Left lung (tissue), 14 donors: ENCODE measurements around the gene OR56B4. TPM values are rescaled to one million over a fixed set of nuclear protein-coding genes. Genes with fewer than 3 reads are reported as not detected.
"Not testable (repeated sequence)": the region's sequence is repeated elsewhere in the genome, so short reads cannot be mapped to it uniquely, and the experiment has no call there.

Experiments
- ATAC-seq: fragments of 200-7000 bp; cut with Tn5 transposase; one replicate; pipeline ENCODE4 v1.9.1; 2020; ENCODE audit warnings: moderate library complexity
- DNase-seq, 4 donors: peaks; one replicate each; pipeline ENCODE4 v3.0.0-alpha.2; 2013 to 2020
- H3K27ac ChIP-seq, 2 donors: fragments of 200-600 bp; sonication (generic) in 1 of 2; one replicate each; pipeline versions ENCODE4 v1.5.0 to v1.8.0; 2020 to 2021
- H3K27me3 ChIP-seq, 2 donors: fragments of 200-600 bp; sonication (generic) in 1 of 2; one replicate each; pipeline versions ENCODE4 v1.5.0 to v1.8.0; 2020 to 2021
- H3K36me3 ChIP-seq, 2 donors: fragments of 200-600 bp; sonication (generic) in 1 of 2; one replicate each; pipeline versions ENCODE4 v1.5.0 to v1.8.0; 2020 to 2021
- H3K4me1 ChIP-seq, 2 donors: fragments of 200-600 bp; one replicate each; pipeline ENCODE4 v1.8.0; 2021
- H3K4me3 ChIP-seq, 2 donors: fragments of 200-600 bp; sonication (generic) in 1 of 2; one replicate each; pipeline versions ENCODE4 v1.5.0 to v1.8.0; 2020 to 2021; ENCODE audit warnings: mild to moderate bottlenecking in 1 of 2
- H3K9me3 ChIP-seq, 2 donors: fragments of 200-600 bp; sonication (generic) in 1 of 2; one replicate each; pipeline versions ENCODE4 v1.5.0 to v1.8.0; 2020 to 2021
- intact Hi-C, 2 donors: fragments of 100-400 bp; cut with DNase I; formaldehyde crosslinking; loops; one replicate each; pipeline versions ENCODE4 v1.11.2 to v1.14.2; 2022
- long read RNA-seq, 12 donors: library from polyadenylated mRNA in 2 of 12; unstranded in 2 of 12; transcript quantifications; one replicate each; pipeline ENCODE4 v2.0.0 and lab custom pipeline, GENCODE V29; 2019 to 2026
- polyA plus RNA-seq, 6 donors: library from polyadenylated mRNA; unstranded; fragments of 120-200 nt; gene quantifications; one replicate each; pipeline ENCODE4 v1.2.1, GENCODE V29; 2013; ENCODE audit not compliant: insufficient read length in 6 of 6
- total RNA-seq, 2 donors: library from RNA; stranded (reverse); fragmentation: NEBNext Ultra II Directional; extraction: Animal tissue kit (Norgen Biotek cat#: 25700); gene quantifications; one replicate each; pipeline ENCODE4 v1.2.1, GENCODE V29; 2021
- TF ChIP-seq, protein P1 (sequence below), 2 donors: fragments of 200-600 bp; sonication (generic) in 1 of 2; IDR thresholded peaks; one replicate each; pipeline versions ENCODE4 v1.5.0 to v1.8.0; 2021; ENCODE audit warnings: antibody characterized with exemption in 2 of 2
- donor health status: DM: no; HTN: yes; CAD: no.
- donor health status: DM: no; HTN: no; CAD: no.

Gene OR56B4, protein sequence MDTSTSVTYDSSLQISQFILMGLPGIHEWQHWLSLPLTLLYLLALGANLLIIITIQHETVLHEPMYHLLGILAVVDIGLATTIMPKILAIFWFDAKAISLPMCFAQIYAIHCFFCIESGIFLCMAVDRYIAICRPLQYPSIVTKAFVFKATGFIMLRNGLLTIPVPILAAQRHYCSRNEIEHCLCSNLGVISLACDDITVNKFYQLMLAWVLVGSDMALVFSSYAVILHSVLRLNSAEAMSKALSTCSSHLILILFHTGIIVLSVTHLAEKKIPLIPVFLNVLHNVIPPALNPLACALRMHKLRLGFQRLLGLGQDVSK
- total RNA-seq = not detected
- polyA plus RNA-seq = under 1 TPM in 4 of 6 donors, not detected in 2; 0.13 to 0.20 (median 0.18) TPM
- long read RNA-seq, donor 1 = 0 reads
- long read RNA-seq, donor 2 = 0 reads
- long read RNA-seq, donor 3 = 0 reads
- long read RNA-seq, donor 4 = 0 reads
- long read RNA-seq, donor 5 = 0 reads
- long read RNA-seq, donor 6 = 0 reads
- long read RNA-seq, donor 7 = 0 reads
- long read RNA-seq, donor 8 = 0 reads
- long read RNA-seq, donor 9 = 0 reads
- long read RNA-seq, donor 10 = 0 reads
- long read RNA-seq, donor 11 = 0 reads
- long read RNA-seq, donor 12 = 0 reads

DNA sequence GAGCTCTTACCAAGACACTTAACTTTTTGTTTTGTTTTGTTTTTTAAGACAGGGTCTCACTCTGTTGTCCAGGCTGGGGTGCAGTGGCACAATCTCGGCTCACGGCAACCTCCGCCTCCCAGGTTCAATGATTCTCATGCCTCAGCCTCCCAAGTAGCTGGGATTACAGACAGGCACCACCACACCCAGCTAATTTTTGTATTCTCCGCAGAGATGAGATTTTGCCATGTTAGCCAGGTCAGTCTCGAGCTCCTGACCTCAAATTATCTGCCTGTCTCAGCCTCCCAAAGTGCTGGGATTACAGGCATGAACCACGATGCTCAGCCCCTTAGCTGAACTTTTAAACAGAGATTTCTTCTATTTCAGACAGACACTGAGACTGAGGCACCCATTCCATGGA is at the start of gene OR56B4:
TSS of gene OR56B4 (plus strand) at position 301 of the 400 bp plus-strand sequence. CDS start at position 396, 95 bp downstream.
- ATAC-seq, H3K4me1 ChIP-seq, H3K4me3 ChIP-seq, DNase-seq, intact Hi-C loops, H3K36me3 ChIP-seq, H3K27ac ChIP-seq, H3K27me3 ChIP-seq, H3K9me3 ChIP-seq: not testable (repeated sequence)

DNA sequence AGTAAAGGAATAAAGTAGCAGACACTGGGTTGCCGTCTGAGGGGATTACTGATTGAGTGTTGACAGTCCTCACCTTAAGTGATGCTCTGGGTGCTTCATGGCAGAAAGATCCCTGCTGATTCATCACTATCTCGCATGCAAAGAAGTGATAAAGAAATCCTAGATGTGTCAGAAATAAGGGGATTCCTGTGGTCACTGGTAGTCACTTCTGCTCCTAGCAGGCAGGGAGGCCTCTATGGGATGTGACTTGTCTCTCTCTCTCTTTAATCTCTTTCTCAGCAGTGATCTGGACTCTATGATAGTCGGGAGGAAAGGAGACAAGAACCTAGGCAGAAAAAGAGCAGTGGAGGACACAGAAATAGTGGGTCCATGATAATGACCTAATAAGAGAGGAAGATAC is 46.0 kb upstream of the OR56B4 start:
- H3K27ac ChIP-seq = no peak overlapping the region
- H3K9me3 ChIP-seq = no peaks in the 10 kb centered on the region
- no peak for DNase-seq
- ATAC-seq = no peak
- no peaks in the 10 kb centered on the region for H3K4me1 ChIP-seq
- H3K36me3 ChIP-seq = no peaks in the 10 kb centered on the region
- TF ChIP-seq, protein P1, sequence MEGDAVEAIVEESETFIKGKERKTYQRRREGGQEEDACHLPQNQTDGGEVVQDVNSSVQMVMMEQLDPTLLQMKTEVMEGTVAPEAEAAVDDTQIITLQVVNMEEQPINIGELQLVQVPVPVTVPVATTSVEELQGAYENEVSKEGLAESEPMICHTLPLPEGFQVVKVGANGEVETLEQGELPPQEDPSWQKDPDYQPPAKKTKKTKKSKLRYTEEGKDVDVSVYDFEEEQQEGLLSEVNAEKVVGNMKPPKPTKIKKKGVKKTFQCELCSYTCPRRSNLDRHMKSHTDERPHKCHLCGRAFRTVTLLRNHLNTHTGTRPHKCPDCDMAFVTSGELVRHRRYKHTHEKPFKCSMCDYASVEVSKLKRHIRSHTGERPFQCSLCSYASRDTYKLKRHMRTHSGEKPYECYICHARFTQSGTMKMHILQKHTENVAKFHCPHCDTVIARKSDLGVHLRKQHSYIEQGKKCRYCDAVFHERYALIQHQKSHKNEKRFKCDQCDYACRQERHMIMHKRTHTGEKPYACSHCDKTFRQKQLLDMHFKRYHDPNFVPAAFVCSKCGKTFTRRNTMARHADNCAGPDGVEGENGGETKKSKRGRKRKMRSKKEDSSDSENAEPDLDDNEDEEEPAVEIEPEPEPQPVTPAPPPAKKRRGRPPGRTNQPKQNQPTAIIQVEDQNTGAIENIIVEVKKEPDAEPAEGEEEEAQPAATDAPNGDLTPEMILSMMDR (IDR thresholded peaks at IDR 0.05) = no peak
- intact Hi-C loops = no loop called here
- H3K4me3 ChIP-seq = no peak overlapping the region
- no peaks in the 10 kb centered on the region for H3K27me3 ChIP-seq

DNA sequence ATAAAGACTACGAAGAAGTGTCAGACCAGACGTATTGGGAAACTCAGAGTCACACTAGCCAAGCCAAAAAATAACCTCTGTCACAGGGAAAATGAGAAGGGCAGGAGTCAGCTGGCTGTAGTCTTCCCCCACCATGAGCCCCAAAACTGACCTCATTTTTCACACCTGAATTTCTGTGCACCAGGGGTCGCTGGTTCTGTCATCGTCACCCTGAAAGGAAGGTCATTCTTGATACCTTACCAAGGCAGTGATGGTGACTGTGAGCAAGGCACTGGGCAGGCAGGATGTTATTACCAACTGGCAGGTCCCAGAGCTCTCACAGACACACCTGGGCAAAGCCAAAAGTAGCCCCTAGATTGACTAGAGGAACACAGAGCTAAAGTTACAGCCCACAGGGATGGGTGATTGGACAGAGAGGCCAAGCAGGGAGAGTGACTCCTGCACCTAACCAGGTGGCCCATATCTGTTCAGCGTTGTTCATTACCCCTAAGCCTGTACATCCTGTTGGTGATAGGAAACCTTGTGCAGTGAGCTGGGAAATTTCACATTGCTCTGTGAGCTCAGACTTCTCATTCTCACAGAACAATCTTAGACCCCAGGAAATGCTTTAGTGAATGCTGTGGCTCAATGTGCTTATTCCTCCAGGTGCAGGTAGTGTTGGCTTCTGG is 44.7 kb upstream of the OR56B4 start:
- intact Hi-C loops = no loop called here
- ATAC-seq (no peak), DNase-seq (no peak)
- Histone ChIP-seq H3K27ac (no peak overlapping the region), H3K9me3 (no peaks in the 10 kb centered on the region), H3K36me3 (no peaks in the 10 kb centered on the region), H3K4me1 (no peaks in the 10 kb centered on the region), H3K27me3 (no peaks in the 10 kb centered on the region), H3K4me3 (no peak overlapping the region)
- TF ChIP-seq, protein P1 (IDR thresholded peaks at IDR 0.05) = no peak

DNA sequence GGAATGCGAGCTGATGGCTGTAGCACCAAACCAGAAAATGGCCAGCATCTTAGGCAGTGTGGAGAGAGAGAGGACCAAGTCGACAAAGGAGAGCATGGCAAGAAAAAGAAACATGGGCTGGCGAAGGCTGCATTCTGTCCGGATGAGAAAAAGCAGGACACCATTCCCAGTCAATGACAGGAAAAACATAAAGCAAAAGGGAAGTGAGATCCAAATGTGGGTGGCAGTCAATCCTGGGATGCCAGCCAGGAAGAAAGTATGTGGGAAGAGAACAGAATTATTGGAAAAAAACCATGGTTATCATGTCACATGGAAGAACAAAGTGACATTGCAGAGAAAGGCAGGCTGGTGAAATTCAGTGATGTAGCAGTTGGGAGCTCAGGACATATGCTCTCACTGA is 40.0 kb upstream of the OR56B4 start:
- H3K27me3 ChIP-seq = no peaks in the 10 kb centered on the region
- H3K27ac ChIP-seq = no peak overlapping the region
- no peaks in the 10 kb centered on the region for H3K36me3 ChIP-seq
- H3K9me3 ChIP-seq = no peaks in the 10 kb centered on the region
- ATAC-seq (no peak), DNase-seq (no peak)
- TF ChIP-seq, protein P1 (IDR thresholded peaks at IDR 0.05) = no peak
- no peaks in the 10 kb centered on the region for H3K4me1 ChIP-seq
- intact Hi-C loops = no loop called here
- no peak overlapping the region for H3K4me3 ChIP-seq

DNA sequence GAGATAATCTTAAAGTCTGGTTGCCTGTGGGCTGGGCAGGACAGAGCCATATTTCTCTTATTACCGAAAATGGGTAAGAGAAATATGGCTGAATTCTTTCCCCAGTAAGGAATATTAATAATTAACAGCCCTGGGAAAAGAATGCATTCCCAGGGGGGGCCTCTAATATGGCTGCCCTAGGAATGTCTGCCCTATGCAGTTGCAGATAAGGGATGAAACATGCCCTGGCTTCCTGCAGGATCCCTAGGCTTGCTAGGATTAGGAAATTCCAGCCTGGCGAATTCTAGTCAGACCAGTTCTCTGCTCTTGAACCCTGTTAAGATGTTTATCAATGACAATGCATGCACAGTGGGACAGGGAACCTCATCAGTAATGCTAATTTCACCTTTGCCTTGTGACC is 31.0 kb upstream of the OR56B4 start:
- intact Hi-C loops, ATAC-seq, H3K27ac ChIP-seq, DNase-seq, H3K27me3 ChIP-seq, H3K4me3 ChIP-seq, H3K4me1 ChIP-seq, H3K36me3 ChIP-seq: not testable (repeated sequence)
- H3K9me3 ChIP-seq = peaks cover 0 to 11% of the 10 kb centered on the region in 2 donors

DNA sequence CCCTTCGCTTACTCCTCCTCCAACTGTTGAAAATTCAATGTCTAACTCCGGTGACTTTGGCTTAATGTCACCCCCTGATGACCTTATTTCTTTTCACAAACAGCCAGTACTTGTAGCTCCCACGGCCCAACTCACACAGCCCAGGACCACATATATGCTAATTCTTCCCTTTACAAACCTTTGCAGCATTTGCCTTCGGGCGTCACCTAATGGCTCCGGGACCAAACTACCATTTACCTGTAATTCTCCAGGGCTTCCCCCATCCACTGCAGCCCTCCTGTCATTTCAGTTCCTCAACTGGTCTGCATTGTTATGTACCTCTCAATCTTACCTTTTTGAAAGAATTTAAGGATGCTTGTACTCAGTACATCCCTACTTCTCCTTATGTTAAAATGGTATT is 29.8 kb upstream of the OR56B4 start:
- Histone ChIP-seq H3K4me1 (no peaks in the 10 kb centered on the region), H3K27me3 (no peaks in the 10 kb centered on the region), H3K27ac (no peak overlapping the region), H3K36me3 (no peaks in the 10 kb centered on the region), H3K9me3 (peaks cover 0 to 11% of the 10 kb centered on the region in 2 donors), H3K4me3 (no peak overlapping the region)
- intact Hi-C loops = no loop called here
- DNase-seq = no peak
- no peak for ATAC-seq
- TF ChIP-seq, protein P1 (IDR thresholded peaks at IDR 0.05) = no peak
